ENCODE data around the gene COX7A1.

DNA sequence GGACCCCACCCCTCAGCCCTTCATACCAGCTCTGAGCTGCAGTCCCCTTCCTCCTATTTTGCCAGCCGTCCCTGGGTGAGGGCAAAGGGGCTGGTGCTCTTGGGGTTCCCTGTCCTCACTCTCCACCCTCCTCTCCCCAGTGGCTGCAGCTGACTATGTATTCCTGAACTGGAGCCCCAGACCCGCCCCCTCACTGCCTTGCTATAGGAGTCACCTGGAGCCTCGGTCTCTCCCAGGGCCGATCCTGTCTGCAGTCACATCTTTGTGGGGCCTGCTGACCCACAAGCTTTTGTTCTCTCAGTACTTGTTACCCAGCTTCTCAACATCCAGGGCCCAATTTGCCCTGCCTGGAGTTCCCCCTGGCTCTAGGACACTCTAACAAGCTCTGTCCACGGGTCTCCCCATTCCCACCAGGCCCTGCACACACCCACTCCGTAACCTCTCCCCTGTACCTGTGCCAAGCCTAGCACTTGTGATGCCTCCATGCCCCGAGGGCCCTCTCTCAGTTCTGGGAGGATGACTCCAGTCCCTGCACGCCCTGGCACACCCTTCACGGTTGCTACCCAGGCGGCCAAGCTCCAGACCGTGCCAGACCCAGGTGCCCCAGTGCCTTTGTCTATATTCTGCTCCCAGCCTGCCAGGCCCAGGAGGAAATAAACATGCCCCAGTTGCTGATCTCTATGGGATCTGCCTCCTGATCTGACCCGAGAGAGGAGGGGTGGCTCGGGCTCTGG, 2.4 kb downstream of the COX7A1 start:
- TF ChIP-seq, protein P1, sequence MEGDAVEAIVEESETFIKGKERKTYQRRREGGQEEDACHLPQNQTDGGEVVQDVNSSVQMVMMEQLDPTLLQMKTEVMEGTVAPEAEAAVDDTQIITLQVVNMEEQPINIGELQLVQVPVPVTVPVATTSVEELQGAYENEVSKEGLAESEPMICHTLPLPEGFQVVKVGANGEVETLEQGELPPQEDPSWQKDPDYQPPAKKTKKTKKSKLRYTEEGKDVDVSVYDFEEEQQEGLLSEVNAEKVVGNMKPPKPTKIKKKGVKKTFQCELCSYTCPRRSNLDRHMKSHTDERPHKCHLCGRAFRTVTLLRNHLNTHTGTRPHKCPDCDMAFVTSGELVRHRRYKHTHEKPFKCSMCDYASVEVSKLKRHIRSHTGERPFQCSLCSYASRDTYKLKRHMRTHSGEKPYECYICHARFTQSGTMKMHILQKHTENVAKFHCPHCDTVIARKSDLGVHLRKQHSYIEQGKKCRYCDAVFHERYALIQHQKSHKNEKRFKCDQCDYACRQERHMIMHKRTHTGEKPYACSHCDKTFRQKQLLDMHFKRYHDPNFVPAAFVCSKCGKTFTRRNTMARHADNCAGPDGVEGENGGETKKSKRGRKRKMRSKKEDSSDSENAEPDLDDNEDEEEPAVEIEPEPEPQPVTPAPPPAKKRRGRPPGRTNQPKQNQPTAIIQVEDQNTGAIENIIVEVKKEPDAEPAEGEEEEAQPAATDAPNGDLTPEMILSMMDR (conservative IDR thresholded peaks at IDR 0.05; ENCODE audit: low read length) = no peak
- TF ChIP-seq EZH2phosphoT487 (IDR thresholded peaks at IDR 0.05; ENCODE audit: borderline replicate concordance, low read depth, low read length) = no peak

Data from OCI-LY7 (cell line).